ENCODE data around the gene PLCH1.

Gene PLCH1

GRCh38 chr3:155682426-155683343 lies 62.2 kb downstream of the PLCH1 start:
- no peak for DNase-seq

- DNase-seq, result no peak
Observed at GRCh38 chr3:155676252-155676981, 68.5 kb downstream of the PLCH1 start.

- no peak for DNase-seq
Observed at GRCh38 chr3:155675094-155675493, 69.8 kb downstream of the PLCH1 start.

GRCh38 chr3:155673421-155673820 lies 71.5 kb downstream of the PLCH1 start:
- no peak for DNase-seq

GRCh38 chr3:155670335-155670734 lies 74.5 kb downstream of the PLCH1 start:
- DNase-seq, result no peak

- no peak for DNase-seq
Observed at GRCh38 chr3:155667988-155668387, 76.9 kb downstream of the PLCH1 start.

- DNase-seq, result no peak
Observed at GRCh38 chr3:155664925-155665695, 79.8 kb downstream of the PLCH1 start.

GRCh38 chr3:155663467-155664212 lies 81.2 kb downstream of the PLCH1 start:
- DNase-seq, result no peak

GRCh38 chr3:155661760-155662159 lies 83.1 kb downstream of the PLCH1 start:
- no peak for DNase-seq

GRCh38 chr3:155661042-155661441 lies 83.8 kb downstream of the PLCH1 start:
- DNase-seq, result no peak

GRCh38 chr3:155658671-155659261 lies 86.1 kb downstream of the PLCH1 start:
- no peak for DNase-seq

- no peak for DNase-seq
Observed at GRCh38 chr3:155658006-155658405, 86.9 kb downstream of the PLCH1 start.

GRCh38 chr3:155657161-155657560 lies 87.7 kb downstream of the PLCH1 start:
- DNase-seq, result no peak

GRCh38 chr3:155656466-155656865 lies 88.4 kb downstream of the PLCH1 start:
- no peak for DNase-seq

- DNase-seq, result no peak
Observed at GRCh38 chr3:155651489-155652218, 93.2 kb downstream of the PLCH1 start.

GRCh38 chr3:155648013-155648591 lies 96.8 kb downstream of the PLCH1 start:
- no peak for DNase-seq

GRCh38 chr3:155647206-155647605 lies 97.7 kb downstream of the PLCH1 start:
- no peak for DNase-seq

- no peak for DNase-seq
Observed at GRCh38 chr3:155646669-155647068, 98.2 kb downstream of the PLCH1 start.

GRCh38 chr3:155646128-155646527 lies 98.7 kb downstream of the PLCH1 start:
- DNase-seq, result no peak

- DNase-seq, result no peak
Observed at GRCh38 chr3:155643581-155644165, 101.2 kb downstream of the PLCH1 start.

GRCh38 chr3:155641956-155642355 lies 102.9 kb downstream of the PLCH1 start:
- no peak for DNase-seq
